Calu3 (cell line): ENCODE results near the gene GYS2. TPM values are rescaled to one million over a fixed set of nuclear protein-coding genes. Genes with fewer than 3 reads are reported as not detected.

Source experiments
- BruUV-seq: library from RNA; stranded (reverse); fragments of 400-500 nt; replicated peaks from 2 replicates; lab custom pipeline; 2021; lab: Mats Ljungman, UMichigan
- CTCF ChIA-PET: fragments of 300-600 bp; sonication (Branson Sonifier 250); formaldehyde crosslinking; loops from one replicate; lab custom pipeline; 2022; ENCODE audit warnings: antibody characterized with exemption; lab: Charles Lee
- DNase-seq: peaks from one replicate; pipeline ENCODE4 v3.0.0; 2022
- H3K27ac Mint-ChIP-seq: one replicate; pipeline ENCODE4 v1.8.0; 2022; ENCODE audit warnings: mixed read lengths; ENCODE audit not compliant: unreplicated experiment
- H3K27me3 Mint-ChIP-seq: one replicate; pipeline ENCODE4 v1.8.0; 2022; ENCODE audit warnings: mixed read lengths; ENCODE audit not compliant: unreplicated experiment
- H3K36me3 Mint-ChIP-seq: one replicate; pipeline ENCODE4 v1.8.0; 2022; ENCODE audit warnings: mild to moderate bottlenecking, moderate library complexity, mixed read lengths; ENCODE audit not compliant: insufficient read depth, unreplicated experiment
- H3K4me1 Mint-ChIP-seq: one replicate; pipeline ENCODE4 v1.8.0; 2022; ENCODE audit warnings: mild to moderate bottlenecking, low read depth, mixed read lengths; ENCODE audit not compliant: unreplicated experiment
- H3K4me3 Mint-ChIP-seq: one replicate; pipeline ENCODE4 v1.8.0; 2022; ENCODE audit warnings: mild to moderate bottlenecking, low read depth, moderate library complexity, mixed read lengths; ENCODE audit not compliant: unreplicated experiment
- H3K9me3 Mint-ChIP-seq: one replicate; pipeline ENCODE4 v1.8.0; 2022; ENCODE audit warnings: low read depth, mixed read lengths; ENCODE audit not compliant: unreplicated experiment
- intact Hi-C: fragments of 100-400 bp; cut with micrococcal nuclease; formaldehyde crosslinking; loops from one replicate; pipeline ENCODE4 v1.10.0; 2022; ENCODE audit not compliant: unreplicated experiment
- total RNA-seq: library from RNA; stranded (reverse); gene quantifications from 2 replicates; pipeline ENCODE4 v1.2.3, GENCODE V29; 2022
- TF ChIP-seq, protein P1 (sequence below): fragments of 200-600 bp; IDR thresholded peaks from one replicate; pipeline ENCODE4 v1.8.0; 2022; ENCODE audit warnings: antibody characterized with exemption; ENCODE audit not compliant: unreplicated experiment

Gene GYS2
- total RNA-seq, 1 experiment from 2014 or later: not detected

DNA sequence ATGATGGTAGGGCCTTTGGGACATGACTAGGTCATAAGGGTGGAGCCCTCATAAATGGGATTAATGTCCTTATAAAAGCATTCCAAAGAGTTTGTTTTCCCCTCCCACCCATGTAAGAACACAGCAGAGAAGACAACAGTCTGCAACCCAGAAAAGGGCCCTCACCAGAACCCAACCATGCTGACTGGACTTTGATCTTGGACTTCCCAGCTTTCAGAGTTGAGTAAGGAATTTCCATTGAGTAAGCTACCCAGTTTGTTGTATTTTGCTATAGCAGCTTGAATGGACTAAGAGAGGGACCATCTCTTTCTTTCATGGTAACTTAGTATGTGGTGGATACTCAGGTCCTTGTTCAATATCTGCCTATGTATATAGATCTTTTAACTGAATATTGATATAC is 81.5 kb downstream of the GYS2 start:
- H3K27me3 Mint-ChIP-seq: no peaks in the 10 kb centered on the region
- CTCF ChIA-PET: no interaction called here
- BruUV-seq: no TSS peak
- no peaks in the 10 kb centered on the region for H3K4me1 Mint-ChIP-seq
- intact Hi-C loops: no loop called here
- DNase-seq: no peak
- TF ChIP-seq, protein P1, sequence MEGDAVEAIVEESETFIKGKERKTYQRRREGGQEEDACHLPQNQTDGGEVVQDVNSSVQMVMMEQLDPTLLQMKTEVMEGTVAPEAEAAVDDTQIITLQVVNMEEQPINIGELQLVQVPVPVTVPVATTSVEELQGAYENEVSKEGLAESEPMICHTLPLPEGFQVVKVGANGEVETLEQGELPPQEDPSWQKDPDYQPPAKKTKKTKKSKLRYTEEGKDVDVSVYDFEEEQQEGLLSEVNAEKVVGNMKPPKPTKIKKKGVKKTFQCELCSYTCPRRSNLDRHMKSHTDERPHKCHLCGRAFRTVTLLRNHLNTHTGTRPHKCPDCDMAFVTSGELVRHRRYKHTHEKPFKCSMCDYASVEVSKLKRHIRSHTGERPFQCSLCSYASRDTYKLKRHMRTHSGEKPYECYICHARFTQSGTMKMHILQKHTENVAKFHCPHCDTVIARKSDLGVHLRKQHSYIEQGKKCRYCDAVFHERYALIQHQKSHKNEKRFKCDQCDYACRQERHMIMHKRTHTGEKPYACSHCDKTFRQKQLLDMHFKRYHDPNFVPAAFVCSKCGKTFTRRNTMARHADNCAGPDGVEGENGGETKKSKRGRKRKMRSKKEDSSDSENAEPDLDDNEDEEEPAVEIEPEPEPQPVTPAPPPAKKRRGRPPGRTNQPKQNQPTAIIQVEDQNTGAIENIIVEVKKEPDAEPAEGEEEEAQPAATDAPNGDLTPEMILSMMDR: no peak
- no peak overlapping the region for H3K27ac Mint-ChIP-seq
- peaks cover 10% of the 10 kb centered on the region for H3K36me3 Mint-ChIP-seq
- no peak overlapping the region for H3K4me3 Mint-ChIP-seq
- H3K9me3 Mint-ChIP-seq: peaks cover 8% of the 10 kb centered on the region

DNA sequence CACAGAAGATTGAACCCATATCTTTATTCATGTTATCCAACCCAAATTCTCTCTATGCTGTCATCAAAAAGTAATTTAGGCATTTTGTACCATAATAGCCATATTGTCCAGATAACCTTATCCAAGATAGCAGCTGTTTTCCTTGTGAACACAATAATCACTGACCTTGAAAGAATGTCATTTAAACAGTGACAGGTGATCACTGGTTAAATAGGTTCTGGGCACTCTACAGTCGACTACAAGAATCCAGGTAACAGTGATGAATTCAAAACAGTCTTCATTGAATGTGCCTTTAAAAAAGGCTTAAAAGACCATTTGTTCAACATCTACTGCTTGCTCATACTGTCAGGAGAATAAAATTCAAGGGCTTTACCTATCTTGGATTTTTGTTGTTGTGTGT is 83.1 kb downstream of the GYS2 start:
- H3K9me3 Mint-ChIP-seq: peaks cover 8% of the 10 kb centered on the region
- intact Hi-C loops: no loop called here
- no TSS peak for BruUV-seq

DNA sequence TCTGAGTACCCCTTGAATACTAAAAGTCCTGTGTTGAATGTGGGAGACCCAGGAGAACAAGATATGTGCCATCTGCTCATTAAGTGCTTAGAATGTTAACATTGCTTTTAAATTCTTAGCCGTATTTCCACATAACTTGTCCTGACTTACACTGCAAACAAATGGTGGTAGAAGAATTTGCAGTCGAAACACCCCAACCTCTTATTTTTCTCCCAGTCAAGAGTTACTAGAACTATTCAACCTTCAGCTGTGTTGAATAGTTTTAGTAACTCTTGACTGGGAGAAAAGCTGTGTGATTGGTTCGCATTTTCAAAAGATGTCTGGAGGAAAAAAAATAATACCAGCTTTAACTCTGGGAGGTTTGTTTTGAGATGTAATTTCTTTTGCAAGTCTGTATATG is 86.2 kb downstream of the GYS2 start:
- no peak for DNase-seq

More for the DNA sequence above, 83.1 kb downstream of the GYS2 start:
- CTCF ChIA-PET: no interaction called here
- H3K27ac Mint-ChIP-seq: no peak overlapping the region
- peaks cover 5% of the 10 kb centered on the region for H3K36me3 Mint-ChIP-seq
- TF ChIP-seq, protein P1: no peak
- no peaks in the 10 kb centered on the region for H3K27me3 Mint-ChIP-seq
- no peak overlapping the region for H3K4me3 Mint-ChIP-seq
- no peaks in the 10 kb centered on the region for H3K4me1 Mint-ChIP-seq
- DNase-seq: no peak

DNA sequence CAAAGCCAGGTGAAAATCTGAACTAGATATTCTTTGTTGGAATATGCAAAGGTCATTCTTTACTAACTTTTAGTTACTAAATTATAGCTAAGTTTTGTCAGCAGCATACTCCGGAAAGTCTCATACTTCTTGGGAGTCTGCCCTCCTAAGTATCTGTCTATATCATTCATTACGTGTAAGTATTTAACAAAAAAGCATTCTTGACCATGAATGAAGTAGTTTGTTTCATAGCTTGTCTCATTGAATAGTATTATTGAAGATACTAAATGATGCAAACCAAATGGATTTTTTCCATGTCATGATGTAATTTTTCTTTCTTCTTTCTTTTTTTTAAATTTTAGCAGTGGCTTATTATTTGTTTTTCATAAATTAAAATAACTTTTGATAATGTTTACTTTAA is 88.4 kb downstream of the GYS2 start:
- DNase-seq: no peak
- CTCF ChIA-PET: no interaction called here
- Mint-ChIP-seq H3K27me3 (no peaks in the 10 kb centered on the region), H3K4me1 (no peaks in the 10 kb centered on the region), H3K4me3 (no peak overlapping the region), H3K27ac (no peak overlapping the region), H3K9me3 (no peaks in the 10 kb centered on the region), H3K36me3 (peaks cover 5% of the 10 kb centered on the region)
- BruUV-seq: no TSS peak
- TF ChIP-seq, protein P1: no peak
- intact Hi-C loops: no loop called here

More for the DNA sequence above, 86.2 kb downstream of the GYS2 start:
- TF ChIP-seq, protein P1: no peak
- intact Hi-C loops: no loop called here
- Mint-ChIP-seq H3K9me3 (no peaks in the 10 kb centered on the region), H3K4me1 (no peaks in the 10 kb centered on the region), H3K27me3 (no peaks in the 10 kb centered on the region), H3K27ac (no peak overlapping the region), H3K36me3 (peaks cover 5% of the 10 kb centered on the region), H3K4me3 (no peak overlapping the region)
- no TSS peak for BruUV-seq
- CTCF ChIA-PET: no interaction called here
